Amygdala (tissue), 56 donors: ENCODE measurements around the gene PALLD.
A peak's percentile ranks its signal among the peaks of the same experiment; 100 is the strongest.

Source experiments
- DNase-seq, 56 donors: peaks; one replicate each; lab custom pipeline; 2025; lab: John Stamatoyannopoulos, UW

PALLD gene

DNA sequence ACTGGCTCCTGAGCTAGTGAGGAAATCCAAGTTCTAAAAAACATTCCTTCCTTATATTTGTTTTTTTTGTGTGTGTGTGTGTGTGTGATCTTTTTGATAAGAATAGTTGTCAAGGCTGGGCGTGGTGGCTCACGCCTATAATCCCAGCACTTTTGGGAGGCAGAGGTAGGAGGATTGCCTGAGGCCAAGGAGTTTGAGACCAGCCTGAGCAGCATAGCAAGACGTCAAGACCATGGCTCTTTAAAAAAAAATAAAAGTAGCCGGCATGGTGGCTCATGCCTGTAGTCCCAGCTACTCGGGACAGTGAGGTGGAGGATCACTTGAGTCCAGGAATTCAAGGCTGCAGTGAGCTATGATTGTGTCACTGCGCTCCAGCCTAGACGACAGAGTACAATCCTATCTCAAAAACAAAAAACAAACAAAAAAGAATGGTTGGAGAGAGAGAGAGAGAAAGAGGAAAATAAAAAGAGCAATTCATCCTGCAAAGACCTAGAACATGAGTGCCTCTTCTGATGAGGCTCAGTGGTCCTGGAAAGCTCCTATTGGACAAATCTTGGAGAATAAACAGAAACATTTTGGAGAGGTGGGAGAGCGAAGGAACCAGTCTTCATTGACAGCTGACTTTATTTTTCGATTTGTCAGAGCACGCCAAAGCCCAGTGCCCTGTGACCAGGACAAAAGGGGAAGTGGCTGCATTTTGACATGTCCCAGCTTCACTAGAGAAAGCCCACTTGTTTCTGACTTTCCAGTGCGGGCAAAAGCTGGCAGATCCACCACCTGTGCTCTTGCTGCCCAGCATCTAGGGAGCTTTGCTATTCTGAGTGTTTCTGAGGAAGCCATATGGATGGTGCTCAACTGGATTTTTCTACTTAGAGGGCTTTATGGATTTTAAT lies 244.7 kb downstream of the PALLD start:
- DNase-seq: peak in 3 of 56 donors; percentile 1 to 14 (median 2)

GRCh38 chr4:168743131-168743530 lies 246.3 kb downstream of the PALLD start:
- DNase-seq: no peak

- no peak for DNase-seq
Measured at GRCh38 chr4:168743601-168744000, 246.7 kb downstream of the PALLD start.

DNA sequence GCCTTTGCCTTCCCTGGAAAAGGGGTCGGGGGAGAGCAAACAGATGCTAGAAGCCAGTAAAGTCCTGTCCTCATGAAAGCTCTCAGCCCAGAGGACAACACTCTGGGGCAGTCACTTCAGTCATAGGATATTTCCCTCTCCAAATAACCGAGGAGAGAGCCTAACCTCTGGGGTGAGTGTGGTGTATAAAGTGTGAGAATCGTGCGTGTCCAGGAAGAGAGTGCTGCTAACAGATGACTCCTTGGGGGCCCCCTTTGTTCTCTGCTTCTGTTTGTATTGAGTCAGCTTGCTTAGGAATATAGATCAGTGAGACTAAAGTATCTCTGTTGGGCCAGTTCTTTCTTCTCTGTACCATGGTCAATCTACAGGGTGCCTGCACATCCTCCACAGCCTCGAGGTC lies 247.2 kb downstream of the PALLD start:
- no peak for DNase-seq

GRCh38 chr4:168748807-168749206 lies 252.0 kb downstream of the PALLD start:
- no peak for DNase-seq

DNA sequence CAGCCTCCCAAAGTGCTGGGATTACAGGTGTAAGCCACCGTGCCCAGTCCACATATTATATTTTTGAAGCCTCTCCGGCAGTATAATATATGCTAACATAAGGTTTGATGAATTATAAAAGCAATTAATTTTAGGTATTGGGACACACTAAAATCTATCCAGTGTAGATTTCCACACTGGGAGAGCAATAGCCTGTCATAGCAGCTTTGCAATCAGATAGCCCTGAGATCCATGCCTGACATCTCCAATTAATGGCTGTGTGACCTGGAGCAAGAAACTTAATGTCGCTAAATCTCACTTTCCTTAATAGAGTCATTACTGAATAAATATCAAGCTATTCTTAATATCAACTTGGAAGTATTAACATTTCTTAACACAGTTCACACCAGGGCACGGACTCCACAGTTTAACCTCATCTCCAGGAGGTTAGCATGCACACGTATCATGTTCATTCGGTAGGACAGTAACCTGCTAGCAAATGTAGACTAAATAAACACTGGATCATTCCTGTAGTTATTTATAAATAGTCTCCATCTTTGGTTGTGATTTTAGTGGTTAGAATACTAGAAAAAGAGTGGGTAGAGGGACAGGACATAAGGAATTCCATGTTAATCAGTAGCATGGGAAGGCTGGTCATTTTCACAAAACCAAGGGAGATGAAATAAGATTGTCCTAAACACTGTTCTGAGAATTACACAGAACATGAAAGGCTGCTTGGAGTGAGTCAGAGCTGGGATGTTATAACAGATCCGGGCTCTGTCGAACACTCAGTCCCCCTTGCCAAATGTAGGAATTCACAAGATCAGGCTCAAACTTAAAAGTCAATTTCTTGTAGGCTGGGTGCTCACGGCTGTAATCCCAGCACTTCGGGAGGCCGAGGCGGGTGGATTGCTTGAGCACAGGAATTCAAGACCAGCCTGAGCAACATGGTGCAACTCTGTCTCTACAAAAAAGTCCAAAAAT lies 254.7 kb downstream of the PALLD start:
- DNase-seq: no peak

DNA sequence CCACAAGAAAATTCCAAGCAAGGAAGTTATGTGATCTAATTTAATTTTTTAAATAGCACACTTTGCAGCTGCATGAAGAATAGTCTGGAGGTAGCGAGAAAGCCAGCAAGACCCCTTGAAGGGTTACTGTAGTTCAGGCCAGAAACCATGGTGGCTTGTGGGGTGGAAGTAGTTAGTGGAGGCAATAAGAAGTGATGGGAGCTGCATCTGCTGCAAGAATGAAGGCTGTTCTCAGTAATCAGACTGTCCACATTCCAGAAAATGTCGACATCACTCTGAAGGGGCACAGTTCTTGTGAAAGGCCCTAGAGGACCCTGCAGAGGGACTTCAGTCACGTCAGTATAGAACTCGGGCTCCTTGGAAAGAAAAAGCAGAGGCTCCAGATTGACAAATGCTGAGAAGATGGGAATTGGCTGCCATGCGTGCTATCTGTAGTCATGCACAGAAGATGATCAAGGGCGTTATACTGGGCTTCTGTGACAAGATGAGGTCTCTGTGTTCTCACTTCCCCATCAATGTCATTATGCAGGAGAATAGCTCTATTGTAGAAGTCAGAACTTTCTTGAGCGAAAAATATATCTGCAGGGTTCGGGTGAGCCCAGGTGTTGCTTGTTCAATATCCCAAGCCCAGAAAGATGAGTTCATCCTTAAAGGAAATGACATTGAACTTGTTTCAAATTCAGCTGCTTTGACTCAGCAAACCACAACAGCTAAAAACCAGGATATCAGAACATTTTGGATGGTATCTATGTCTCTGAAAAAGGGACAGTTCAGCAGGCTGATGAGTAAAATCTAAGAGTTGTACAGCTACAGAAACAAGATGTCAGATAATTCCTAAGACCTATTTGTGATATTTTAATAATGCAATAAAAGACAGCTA lies 259.0 kb downstream of the PALLD start:
- DNase-seq: no peak

DNA sequence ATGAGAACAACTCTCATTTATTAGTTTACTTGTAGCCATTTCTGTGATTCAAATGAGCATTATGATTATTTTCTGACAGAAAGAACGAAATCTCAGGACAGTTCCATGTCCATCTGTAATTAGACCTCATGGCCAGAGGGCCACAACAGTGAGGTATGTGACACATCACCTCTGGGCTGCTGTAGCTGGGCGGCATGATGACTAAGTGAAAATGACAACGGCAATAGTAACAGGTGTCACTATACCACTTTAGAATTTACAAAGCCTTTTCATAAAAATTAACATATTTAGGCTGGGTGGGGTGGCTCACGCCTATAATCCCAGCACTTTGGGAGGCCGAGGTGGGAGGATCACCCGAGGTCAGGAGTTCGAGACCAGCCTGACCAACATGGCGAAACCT lies 260.6 kb downstream of the PALLD start:
- no peak for DNase-seq

DNA sequence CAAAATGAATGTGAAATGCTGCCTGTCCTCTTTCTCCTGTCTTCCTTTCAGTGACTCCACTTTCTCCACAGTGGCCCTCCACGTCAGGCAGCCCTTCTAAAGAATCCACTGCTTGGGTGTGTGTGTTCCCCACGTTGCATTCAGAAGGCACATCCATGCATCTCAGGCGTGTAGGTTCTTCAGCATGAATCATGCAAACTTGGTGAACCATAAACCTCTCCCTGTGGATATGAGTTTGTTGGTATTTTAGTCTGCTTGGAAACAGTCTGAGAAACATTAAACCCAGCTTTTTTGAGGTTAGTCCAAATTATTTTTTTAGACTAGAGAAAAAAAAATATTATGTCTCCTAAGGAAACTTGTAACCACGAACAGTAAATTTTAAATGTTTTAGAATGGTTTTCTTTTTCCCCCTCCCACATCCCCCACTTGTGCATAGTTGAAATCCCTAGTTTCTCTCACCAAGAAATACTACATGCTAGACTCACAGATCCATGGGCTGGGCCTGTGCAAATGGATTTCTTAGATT lies 261.6 kb downstream of the PALLD start:
- DNase-seq: no peak

- no peak for DNase-seq
Measured at GRCh38 chr4:168759321-168759720, 262.5 kb downstream of the PALLD start.

DNA sequence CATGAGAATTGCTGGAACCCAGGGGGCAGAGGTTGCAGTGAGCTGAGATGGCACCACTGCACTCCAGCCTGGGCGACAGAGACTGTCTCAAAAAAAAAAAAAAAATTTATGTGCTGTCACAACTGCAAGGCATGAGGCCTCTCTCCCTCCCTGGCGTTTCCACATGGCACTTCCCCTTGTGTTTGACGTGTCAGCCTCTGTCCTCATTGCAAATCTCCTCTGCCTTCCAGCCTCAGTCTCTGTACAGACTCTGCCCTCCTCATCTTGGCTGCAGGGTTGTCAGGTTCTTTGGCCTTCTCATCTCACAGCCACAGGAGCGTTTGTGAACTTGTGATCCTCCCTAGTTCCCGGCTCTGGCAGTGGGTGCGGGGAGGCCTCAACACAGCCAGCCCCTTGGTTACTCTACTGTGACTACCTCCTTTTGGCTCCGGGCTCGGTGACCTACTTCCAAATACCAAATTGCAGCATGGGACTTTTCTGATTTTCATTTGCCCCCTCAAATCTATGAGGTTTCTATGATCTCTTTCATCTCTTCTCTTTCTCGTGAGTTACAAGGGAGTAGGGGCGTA lies 263.2 kb downstream of the PALLD start:
- no peak for DNase-seq

DNA sequence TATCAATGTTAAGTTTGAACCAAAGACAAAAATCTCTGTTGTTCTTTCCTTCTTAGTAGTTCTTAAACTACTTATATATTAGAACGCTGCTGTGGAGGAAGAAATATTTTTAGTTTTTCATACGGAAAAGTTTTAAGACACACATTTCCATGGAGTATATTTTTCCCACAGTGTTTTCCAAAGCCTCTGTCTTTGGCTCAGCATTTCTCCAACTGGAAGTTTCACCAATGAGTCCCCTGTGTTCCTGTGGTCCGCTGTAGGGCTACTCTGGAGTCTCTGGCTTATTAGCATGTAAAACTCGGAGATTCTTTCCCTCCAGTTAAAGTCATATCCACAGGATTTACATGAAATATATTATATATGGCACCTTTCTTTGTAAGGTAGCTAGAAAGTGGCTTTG lies 264.2 kb downstream of the PALLD start:
- no peak for DNase-seq

DNA sequence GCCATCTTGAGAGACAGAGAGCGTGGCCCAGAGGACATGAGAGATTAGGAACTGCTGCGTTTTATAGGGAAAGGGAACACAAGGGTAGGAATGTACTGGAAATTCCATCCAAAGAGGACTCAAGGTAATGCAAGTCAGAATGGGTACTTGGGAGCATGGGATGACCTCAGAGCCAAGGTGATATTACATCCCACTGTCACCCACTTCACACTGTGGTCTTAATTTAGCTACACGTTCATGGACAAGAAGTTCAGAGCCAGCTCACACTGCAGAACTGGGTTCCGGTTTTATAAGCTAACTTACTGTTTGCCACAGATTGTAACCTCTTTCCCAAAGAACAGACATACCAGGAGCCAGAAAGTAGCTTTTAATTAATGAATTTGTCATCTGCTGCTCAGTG lies 268.5 kb downstream of the PALLD start:
- no peak for DNase-seq

GRCh38 chr4:168765726-168766125 lies 268.9 kb downstream of the PALLD start:
- DNase-seq: no peak

- DNase-seq: no peak
Measured at GRCh38 chr4:168766604-168767316, 269.9 kb downstream of the PALLD start.

- no peak for DNase-seq
Measured at GRCh38 chr4:168769416-168769815, 272.6 kb downstream of the PALLD start.

- DNase-seq: no peak
Measured at GRCh38 chr4:168769837-168770236, 273.0 kb downstream of the PALLD start.

GRCh38 chr4:168771251-168771650 lies 274.4 kb downstream of the PALLD start:
- DNase-seq: no peak
